Measurements from ENCODE around the gene ITGA2B.

- TF ChIP-seq BHLHE40 (IDR thresholded peaks at IDR 0.05; ENCODE audit: borderline replicate concordance): no peak
- TF ChIP-seq, protein P1, sequence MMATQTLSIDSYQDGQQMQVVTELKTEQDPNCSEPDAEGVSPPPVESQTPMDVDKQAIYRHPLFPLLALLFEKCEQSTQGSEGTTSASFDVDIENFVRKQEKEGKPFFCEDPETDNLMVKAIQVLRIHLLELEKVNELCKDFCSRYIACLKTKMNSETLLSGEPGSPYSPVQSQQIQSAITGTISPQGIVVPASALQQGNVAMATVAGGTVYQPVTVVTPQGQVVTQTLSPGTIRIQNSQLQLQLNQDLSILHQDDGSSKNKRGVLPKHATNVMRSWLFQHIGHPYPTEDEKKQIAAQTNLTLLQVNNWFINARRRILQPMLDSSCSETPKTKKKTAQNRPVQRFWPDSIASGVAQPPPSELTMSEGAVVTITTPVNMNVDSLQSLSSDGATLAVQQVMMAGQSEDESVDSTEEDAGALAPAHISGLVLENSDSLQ (IDR thresholded peaks at IDR 0.05): no peak
- TF ChIP-seq TARDBP (IDR thresholded peaks at IDR 0.05): no peak
- no peak for TF ChIP-seq HDGF (IDR thresholded peaks at IDR 0.05; ENCODE audit: borderline replicate concordance)
- no peak for TF ChIP-seq ARNT (IDR thresholded peaks at IDR 0.05)
- TF ChIP-seq SP1 (IDR thresholded peaks at IDR 0.05): no peak
- TF ChIP-seq FOXM1 (IDR thresholded peaks at IDR 0.05; ENCODE audit: borderline replicate concordance): no peak
- no peak for TF ChIP-seq CTBP1 (IDR thresholded peaks at IDR 0.05; ENCODE audit: borderline replicate concordance)
- TF ChIP-seq FOXK2 (IDR thresholded peaks at IDR 0.05): no peak
- no peak for TF ChIP-seq SUZ12 (IDR thresholded peaks at IDR 0.05)
- no peak for TF ChIP-seq ELF4 (IDR thresholded peaks at IDR 0.05)
- TF ChIP-seq ZNF384 (IDR thresholded peaks at IDR 0.05): no peak
- no peak for TF ChIP-seq NFRKB (IDR thresholded peaks at IDR 0.05)
- no peak for TF ChIP-seq FOXA1 (IDR thresholded peaks at IDR 0.05)
Measured at GRCh38 chr17:44383861-44384260, 5.6 kb downstream of the ITGA2B start.
